GM12891 (cell line): ENCODE results near the gene U2SURP.

Experiments used
- POLR2A ChIP-seq: IDR thresholded peaks from 2 replicates; pipeline ENCODE4 v1.6.1; 2011; ENCODE audit warnings: low read depth, low read length, control low read depth
- POLR2AphosphoS5 ChIP-seq: IDR thresholded peaks from 2 replicates; pipeline ENCODE4 v1.6.1; 2011; ENCODE audit warnings: low read depth, low read length, control low read depth
- POU2F2 ChIP-seq: IDR thresholded peaks from 2 replicates; pipeline ENCODE4 v1.6.1; 2011; ENCODE audit warnings: low read depth, mild to moderate bottlenecking, control low read depth, low read length, moderate library complexity
- SPI1 ChIP-seq: IDR thresholded peaks from 2 replicates; pipeline ENCODE4 v1.6.1; 2011; ENCODE audit warnings: low read depth, low read length, control low read depth
- TAF1 ChIP-seq: IDR thresholded peaks from 2 replicates; pipeline ENCODE4 v1.6.1; 2011; ENCODE audit warnings: low read depth, low read length, control low read depth

DNA sequence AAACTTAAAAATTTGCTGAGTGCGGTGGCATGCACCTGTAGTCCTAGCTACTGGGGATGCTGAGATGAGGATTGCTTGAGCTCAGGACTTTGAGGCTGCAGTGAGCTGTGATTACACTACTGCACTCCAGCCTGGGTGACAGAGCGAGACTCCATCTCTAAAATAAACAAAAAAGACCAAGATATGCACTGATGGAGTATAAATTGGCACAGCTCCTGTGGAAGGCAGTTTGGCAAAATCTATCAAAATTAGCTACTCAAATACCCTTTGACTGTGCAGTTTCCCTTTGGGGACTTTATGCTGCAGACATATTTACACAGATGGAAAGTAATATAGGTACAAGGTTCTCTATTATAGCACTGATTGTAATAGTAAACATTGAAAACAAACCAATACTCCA lies 18.1 kb upstream of the U2SURP start:
- TF ChIP-seq POLR2AphosphoS5 (no peak), POLR2A (no peak), TAF1 (no peak), SPI1 (no peak), POU2F2 (no peak)
